Activated naive CD4-positive, alpha-beta T cell treated with anti-CD3 and anti-CD28 coated beads, Interleukin-2, amount 50 U/mL, for 24 hours (primary cell): ENCODE data around the gene PALD1.

Experiments
- H3K27ac Mint-ChIP-seq: one replicate; pipeline ENCODE4 v1.8.0; 2021; ENCODE audit warnings: mild to moderate bottlenecking, mixed read lengths
- H3K27me3 Mint-ChIP-seq: one replicate; pipeline ENCODE4 v1.8.0; 2021; ENCODE audit warnings: mixed read lengths
- H3K36me3 Mint-ChIP-seq: one replicate; pipeline ENCODE4 v1.8.0; 2021; ENCODE audit warnings: mixed read lengths
- H3K4me1 Mint-ChIP-seq: one replicate; pipeline ENCODE4 v1.8.0; 2021; ENCODE audit warnings: mixed read lengths
- H3K4me3 Mint-ChIP-seq: one replicate; pipeline ENCODE4 v1.8.0; 2021; ENCODE audit warnings: mild to moderate bottlenecking, mixed read lengths
- H3K9me3 Mint-ChIP-seq: one replicate; pipeline ENCODE4 v1.8.0; 2021; ENCODE audit warnings: mixed read lengths

Gene PALD1

GRCh38 chr10:70587045-70587658, 108.6 kb downstream of the PALD1 start:
- Mint-ChIP-seq H3K27me3 (no peaks in the 10 kb centered on the region), H3K9me3 (no peaks in the 10 kb centered on the region), H3K4me3 (no peak overlapping the region), H3K4me1 (peaks cover under 1% of the 10 kb centered on the region), H3K36me3 (no peaks in the 10 kb centered on the region), H3K27ac (no peak overlapping the region)

GRCh38 chr10:70588255-70588654, 109.7 kb downstream of the PALD1 start:
- Mint-ChIP-seq H3K4me1 (peaks cover 7% of the 10 kb centered on the region), H3K27ac (no peak overlapping the region), H3K9me3 (no peaks in the 10 kb centered on the region), H3K27me3 (no peaks in the 10 kb centered on the region), H3K4me3 (no peak overlapping the region), H3K36me3 (no peaks in the 10 kb centered on the region)

GRCh38 chr10:70588859-70589570, 110.4 kb downstream of the PALD1 start:
- Mint-ChIP-seq H3K4me1 (peaks cover 7% of the 10 kb centered on the region), H3K9me3 (no peaks in the 10 kb centered on the region), H3K4me3 (no peak overlapping the region), H3K27me3 (no peaks in the 10 kb centered on the region), H3K27ac (no peak overlapping the region), H3K36me3 (no peaks in the 10 kb centered on the region)

- Mint-ChIP-seq H3K27ac (no peak overlapping the region), H3K9me3 (no peaks in the 10 kb centered on the region), H3K4me3 (no peak overlapping the region), H3K4me1 (peaks cover 11% of the 10 kb centered on the region), H3K36me3 (peaks cover 1% of the 10 kb centered on the region), H3K27me3 (no peaks in the 10 kb centered on the region)
Measured at GRCh38 chr10:70589762-70590654, 111.4 kb downstream of the PALD1 start.

GRCh38 chr10:70590655-70591416, 112.3 kb downstream of the PALD1 start:
- no peaks in the 10 kb centered on the region for H3K9me3 Mint-ChIP-seq
- H3K27me3 Mint-ChIP-seq: no peaks in the 10 kb centered on the region
- no peak overlapping the region for H3K4me3 Mint-ChIP-seq
- H3K27ac Mint-ChIP-seq: no peak overlapping the region
- H3K4me1 Mint-ChIP-seq: peaks cover 18% of the 10 kb centered on the region
- peaks cover 1% of the 10 kb centered on the region for H3K36me3 Mint-ChIP-seq

GRCh38 chr10:70592186-70592735, 113.7 kb downstream of the PALD1 start:
- H3K27me3 Mint-ChIP-seq: no peaks in the 10 kb centered on the region
- no peak overlapping the region for H3K27ac Mint-ChIP-seq
- H3K9me3 Mint-ChIP-seq: no peaks in the 10 kb centered on the region
- no peak overlapping the region for H3K4me3 Mint-ChIP-seq
- H3K36me3 Mint-ChIP-seq: peaks cover 6% of the 10 kb centered on the region
- peaks cover 21% of the 10 kb centered on the region for H3K4me1 Mint-ChIP-seq

GRCh38 chr10:70592746-70593512, 114.4 kb downstream of the PALD1 start:
- no peak overlapping the region for H3K4me3 Mint-ChIP-seq
- H3K27me3 Mint-ChIP-seq: no peaks in the 10 kb centered on the region
- peaks cover 12% of the 10 kb centered on the region for H3K36me3 Mint-ChIP-seq
- no peaks in the 10 kb centered on the region for H3K9me3 Mint-ChIP-seq
- no peak overlapping the region for H3K27ac Mint-ChIP-seq
- H3K4me1 Mint-ChIP-seq: peaks cover 25% of the 10 kb centered on the region

- no peak overlapping the region for H3K4me3 Mint-ChIP-seq
- no peaks in the 10 kb centered on the region for H3K9me3 Mint-ChIP-seq
- H3K27me3 Mint-ChIP-seq: no peaks in the 10 kb centered on the region
- H3K36me3 Mint-ChIP-seq: peaks cover 13% of the 10 kb centered on the region
- no peak overlapping the region for H3K27ac Mint-ChIP-seq
- H3K4me1 Mint-ChIP-seq: peaks cover 25% of the 10 kb centered on the region
Measured at GRCh38 chr10:70593513-70593890, 114.9 kb downstream of the PALD1 start.

- H3K36me3 Mint-ChIP-seq: peaks cover 15% of the 10 kb centered on the region
- H3K4me3 Mint-ChIP-seq: no peak overlapping the region
- H3K27ac Mint-ChIP-seq: no peak overlapping the region
- H3K27me3 Mint-ChIP-seq: no peaks in the 10 kb centered on the region
- H3K4me1 Mint-ChIP-seq: peaks cover 25% of the 10 kb centered on the region
- H3K9me3 Mint-ChIP-seq: no peaks in the 10 kb centered on the region
Measured at GRCh38 chr10:70594161-70594560, 115.6 kb downstream of the PALD1 start.

GRCh38 chr10:70595566-70596016, 117.0 kb downstream of the PALD1 start:
- Mint-ChIP-seq H3K36me3 (peaks cover 15% of the 10 kb centered on the region), H3K4me1 (peaks cover 33% of the 10 kb centered on the region), H3K9me3 (no peaks in the 10 kb centered on the region), H3K27me3 (no peaks in the 10 kb centered on the region), H3K27ac (no peak overlapping the region), H3K4me3 (no peak overlapping the region)

GRCh38 chr10:70596110-70596798, 117.7 kb downstream of the PALD1 start:
- Mint-ChIP-seq H3K27me3 (no peaks in the 10 kb centered on the region), H3K4me3 (no peak overlapping the region), H3K4me1 (peaks cover 35% of the 10 kb centered on the region), H3K36me3 (peaks cover 15% of the 10 kb centered on the region), H3K9me3 (no peaks in the 10 kb centered on the region), H3K27ac (no peak overlapping the region)

GRCh38 chr10:70596860-70597809, 118.6 kb downstream of the PALD1 start:
- H3K4me1 Mint-ChIP-seq: peaks cover 42% of the 10 kb centered on the region
- no peaks in the 10 kb centered on the region for H3K9me3 Mint-ChIP-seq
- no peaks in the 10 kb centered on the region for H3K27me3 Mint-ChIP-seq
- H3K4me3 Mint-ChIP-seq: peak overlapping the region; percentile 57
- H3K27ac Mint-ChIP-seq: peak overlapping the region; percentile 35
- peaks cover 15% of the 10 kb centered on the region for H3K36me3 Mint-ChIP-seq
